ENCODE measurements around the gene SNRPE.

GRCh38 chr1:203842559-203842876, 18.9 kb upstream of the SNRPE start:
- no peak for TF ChIP-seq EZH2phosphoT487 (IDR thresholded peaks at IDR 0.05; ENCODE audit: low read depth)
- TF ChIP-seq CTCF (IDR thresholded peaks at IDR 0.05; ENCODE audit: low read depth, low read length), result no peak

Data from OCI-LY3 (cell line).